Fibroblast of the aortic adventitia (primary cell): ENCODE results near the gene ADAMTS13. TPM values are rescaled to one million over a fixed set of nuclear protein-coding genes. Genes with fewer than 3 reads are reported as not detected.

Experiments used
- DNase-seq: peaks from one replicate; pipeline ENCODE4 v3.0.0-alpha.2; 2010; ENCODE audit warnings: low read depth
- H3K4me3 ChIP-seq: 2 replicates; pipeline ENCODE4 v1.5.1; 2011; ENCODE audit warnings: low read depth, mild to moderate bottlenecking, control low read depth, low read length, moderate library complexity
- CTCF ChIP-seq: IDR thresholded peaks from 2 replicates; pipeline ENCODE4 v1.5.1; 2011; ENCODE audit warnings: mild to moderate bottlenecking, low read length, control low read depth, inconsistent platforms; ENCODE audit not compliant: insufficient read depth
- total RNA-seq: library from RNA; depleted of rRNA; stranded (reverse); fragments of >200 nt; gene quantifications from 2 replicates; pipeline ENCODE4 v1.2.3, GENCODE V29; 2012; ENCODE audit warnings: low replicate concordance

ADAMTS13 gene
- total RNA-seq, 1 donor, result 1.4 TPM

GRCh38 chr9:133488686-133489252 lies 66.6 kb downstream of the ADAMTS13 start:
- no peak for TF ChIP-seq CTCF
- no peak overlapping the region for H3K4me3 ChIP-seq
- no peak for DNase-seq

GRCh38 chr9:133489253-133490190 lies 67.4 kb downstream of the ADAMTS13 start:
- no peak for DNase-seq
- no peak for TF ChIP-seq CTCF
- no peak overlapping the region for H3K4me3 ChIP-seq

- TF ChIP-seq CTCF, result no peak
- no peak overlapping the region for H3K4me3 ChIP-seq
- DNase-seq, result no peak
These were observed 68.1 kb downstream of the ADAMTS13 start for GRCh38 chr9:133490201-133490681.

- DNase-seq, result no peak
These were observed 68.9 kb downstream of the ADAMTS13 start for GRCh38 chr9:133490865-133491655.

GRCh38 chr9:133491656-133491925 lies 69.4 kb downstream of the ADAMTS13 start:
- H3K4me3 ChIP-seq, result no peak overlapping the region
- TF ChIP-seq CTCF, result no peak
- no peak for DNase-seq

More at GRCh38 chr9:133490865-133491655, 68.9 kb downstream of the ADAMTS13 start:
- no peak overlapping the region for H3K4me3 ChIP-seq
- no peak for TF ChIP-seq CTCF

- no peak for DNase-seq
- H3K4me3 ChIP-seq, result no peak overlapping the region
- TF ChIP-seq CTCF, result no peak
These were observed 70.2 kb downstream of the ADAMTS13 start for GRCh38 chr9:133492061-133493021.
